Left ventricle myocardium inferior (tissue), 1 donor: ENCODE measurements around the gene MAP1LC3B. TPM values are rescaled to one million over a fixed set of nuclear protein-coding genes. Genes with fewer than 3 reads are reported as not detected.

Source experiments
- DNase-seq: peaks from one replicate; pipeline ENCODE4 v3.0.0-alpha.2; 2020
- H3K27ac ChIP-seq: fragments of 200-600 bp; replicated peaks from 2 replicates; pipeline ENCODE4 v1.8.0; 2021
- H3K27me3 ChIP-seq: fragments of 200-600 bp; 2 replicates; pipeline ENCODE4 v1.8.0; 2021; ENCODE audit warnings: low read depth
- H3K36me3 ChIP-seq: fragments of 200-600 bp; 2 replicates; pipeline ENCODE4 v1.8.0; 2021
- H3K4me1 ChIP-seq: fragments of 200-600 bp; 2 replicates; pipeline ENCODE4 v1.8.0; 2021
- H3K4me3 ChIP-seq: fragments of 200-600 bp; 2 replicates; pipeline ENCODE4 v1.8.0; 2021; ENCODE audit warnings: mild to moderate bottlenecking, moderate library complexity
- H3K9me3 ChIP-seq: fragments of 200-600 bp; replicated peaks from 2 replicates; pipeline ENCODE4 v1.8.0; 2021
- CTCF ChIP-seq: fragments of 200-600 bp; IDR thresholded peaks from 2 replicates; pipeline ENCODE4 v1.8.0; 2021; ENCODE audit warnings: antibody characterized with exemption, mild to moderate bottlenecking, borderline replicate concordance
- intact Hi-C: fragments of 100-400 bp; cut with micrococcal nuclease; formaldehyde crosslinking; loops from one replicate; pipeline ENCODE4 v1.11.0; 2022
- total RNA-seq: library from RNA; stranded (reverse); fragmentation: NEBNext Ultra II Directional; extraction: Animal tissue kit (Norgen Biotek cat#: 25700); gene quantifications from one replicate; pipeline ENCODE4 v1.2.1, GENCODE V29; 2021
- donor health status: DM: no; HTN: yes; CAD: no; lungs with severe emphysema.

The MAP1LC3B gene
- total RNA-seq, 1 donor from 2014 or later: 131 TPM

- H3K9me3 ChIP-seq: no peaks in the 10 kb centered on the region
- no peak for TF ChIP-seq CTCF
- H3K4me1 ChIP-seq: peaks cover 92% of the 10 kb centered on the region
- DNase-seq: no peak
- peaks cover 8% of the 10 kb centered on the region for H3K36me3 ChIP-seq
- H3K4me3 ChIP-seq: no peak overlapping the region
- H3K27ac ChIP-seq: no peak overlapping the region
- H3K27me3 ChIP-seq: no peaks in the 10 kb centered on the region
- intact Hi-C loops: no loop called here
These were observed 25.2 kb upstream of the MAP1LC3B start for GRCh38 chr16:87366930-87367329.

- no peak for TF ChIP-seq CTCF
- intact Hi-C loops: no loop called here
- Histone ChIP-seq H3K36me3 (peaks cover 4% of the 10 kb centered on the region), H3K27me3 (no peaks in the 10 kb centered on the region), H3K4me1 (peaks cover 94% of the 10 kb centered on the region), H3K4me3 (no peak overlapping the region), H3K27ac (peak overlapping the region; percentile 59), H3K9me3 (no peaks in the 10 kb centered on the region)
- DNase-seq: no peak
These were observed 24.6 kb upstream of the MAP1LC3B start for GRCh38 chr16:87367529-87367928.

- no peak for DNase-seq
- H3K36me3 ChIP-seq: peaks cover 4% of the 10 kb centered on the region
- no peaks in the 10 kb centered on the region for H3K27me3 ChIP-seq
- intact Hi-C loops: no loop called here
- no peak for TF ChIP-seq CTCF
- no peak overlapping the region for H3K4me3 ChIP-seq
- H3K4me1 ChIP-seq: peaks cover 91% of the 10 kb centered on the region
- no peaks in the 10 kb centered on the region for H3K9me3 ChIP-seq
- peak overlapping the region; percentile 59 for H3K27ac ChIP-seq
These were observed 23.9 kb upstream of the MAP1LC3B start for GRCh38 chr16:87368029-87368770.

- peak overlapping the region; percentile 59 for H3K27ac ChIP-seq
- DNase-seq: no peak
These were observed 22.9 kb upstream of the MAP1LC3B start for GRCh38 chr16:87369117-87369765.

More at GRCh38 chr16:87369117-87369765, 22.9 kb upstream of the MAP1LC3B start:
- no peak overlapping the region for H3K4me3 ChIP-seq
- TF ChIP-seq CTCF: no peak
- no peaks in the 10 kb centered on the region for H3K9me3 ChIP-seq
- H3K4me1 ChIP-seq: peaks cover 84% of the 10 kb centered on the region
- peaks cover 4% of the 10 kb centered on the region for H3K36me3 ChIP-seq
- intact Hi-C loops: no loop called here
- H3K27me3 ChIP-seq: no peaks in the 10 kb centered on the region
